HG02588 (cell line): ENCODE measurements around the gene SPAG17.
A peak's percentile ranks its signal among the peaks of the same experiment; 100 is the strongest.

Experiments used
- ATAC-seq: cut with Tn5 transposase; IDR thresholded peaks from one replicate; pipeline ENCODE4 v1.9.1; 2021; ENCODE audit warnings: mild to moderate bottlenecking, moderate library complexity; ENCODE audit not compliant: unreplicated experiment

SPAG17 gene

DNA sequence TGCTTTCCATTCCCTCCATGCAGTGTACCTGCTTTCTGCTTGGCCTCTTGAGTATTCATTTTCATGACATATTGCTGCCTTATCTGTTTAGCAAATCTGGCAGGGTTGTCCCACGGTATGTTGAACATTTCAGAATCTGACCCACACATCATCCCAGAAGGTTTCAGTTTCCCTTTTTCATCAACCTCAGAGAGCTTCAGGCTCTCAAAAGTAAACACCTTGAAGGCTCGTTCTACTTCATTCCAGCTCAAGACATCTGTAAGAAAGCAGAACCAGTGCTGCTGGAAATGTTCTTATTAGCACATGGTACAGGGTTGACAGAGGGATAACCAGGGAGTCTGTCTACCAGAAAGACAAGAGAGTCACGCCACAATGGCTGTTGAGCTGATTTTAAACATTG lies 103.6 kb downstream of the SPAG17 start:
- ATAC-seq: peak; percentile 64

DNA sequence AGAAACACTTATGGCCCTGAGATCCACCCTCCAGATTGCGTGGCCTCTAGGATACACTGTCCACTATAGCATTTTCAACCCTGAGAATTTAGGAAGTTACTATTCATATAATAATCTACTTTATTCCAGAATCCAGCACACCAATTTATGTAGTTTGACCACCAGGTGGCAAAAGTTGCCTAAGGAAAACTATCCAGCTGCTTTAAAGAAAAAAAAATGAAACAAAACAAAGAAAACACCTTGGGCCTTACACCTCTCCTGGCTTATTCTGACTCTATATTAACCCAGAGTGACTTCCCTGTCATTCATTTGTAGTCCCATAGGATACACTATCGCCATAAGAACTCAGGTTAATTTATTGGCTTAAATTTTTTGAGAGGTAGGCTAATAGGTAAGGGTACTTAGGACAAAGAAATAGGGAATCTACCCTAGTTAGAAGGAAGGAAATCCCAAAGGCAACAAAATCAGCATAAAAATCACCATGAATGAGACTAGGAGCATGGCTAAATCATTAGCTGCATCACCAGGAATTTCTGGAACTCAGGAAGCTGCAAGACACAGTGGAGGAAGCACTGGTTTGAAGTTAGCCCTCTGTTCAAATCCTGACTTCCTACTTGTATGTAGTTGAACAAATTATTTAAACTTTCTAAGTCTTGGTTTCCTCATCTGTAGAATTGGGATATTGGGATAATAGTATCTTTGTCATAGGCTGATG lies 107.5 kb downstream of the SPAG17 start:
- ATAC-seq: no peak

DNA sequence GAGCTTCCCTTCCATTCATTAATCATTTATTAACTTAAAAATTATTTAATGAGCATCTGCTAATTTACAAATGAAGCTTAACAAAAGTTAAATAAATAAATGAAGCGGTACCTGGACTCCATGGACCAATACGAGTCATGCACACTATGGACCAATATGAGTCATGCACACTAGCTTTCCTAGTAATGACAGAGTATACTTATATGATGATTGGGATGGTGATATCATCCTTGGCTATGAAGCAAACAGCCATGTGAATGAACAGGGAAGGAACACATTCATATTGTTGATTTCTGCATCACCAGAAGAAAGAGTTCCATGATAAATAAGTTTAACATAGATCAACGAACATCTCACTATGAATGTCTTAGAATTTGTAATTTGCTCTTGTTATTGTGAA lies 109.9 kb downstream of the SPAG17 start:
- ATAC-seq: no peak

DNA sequence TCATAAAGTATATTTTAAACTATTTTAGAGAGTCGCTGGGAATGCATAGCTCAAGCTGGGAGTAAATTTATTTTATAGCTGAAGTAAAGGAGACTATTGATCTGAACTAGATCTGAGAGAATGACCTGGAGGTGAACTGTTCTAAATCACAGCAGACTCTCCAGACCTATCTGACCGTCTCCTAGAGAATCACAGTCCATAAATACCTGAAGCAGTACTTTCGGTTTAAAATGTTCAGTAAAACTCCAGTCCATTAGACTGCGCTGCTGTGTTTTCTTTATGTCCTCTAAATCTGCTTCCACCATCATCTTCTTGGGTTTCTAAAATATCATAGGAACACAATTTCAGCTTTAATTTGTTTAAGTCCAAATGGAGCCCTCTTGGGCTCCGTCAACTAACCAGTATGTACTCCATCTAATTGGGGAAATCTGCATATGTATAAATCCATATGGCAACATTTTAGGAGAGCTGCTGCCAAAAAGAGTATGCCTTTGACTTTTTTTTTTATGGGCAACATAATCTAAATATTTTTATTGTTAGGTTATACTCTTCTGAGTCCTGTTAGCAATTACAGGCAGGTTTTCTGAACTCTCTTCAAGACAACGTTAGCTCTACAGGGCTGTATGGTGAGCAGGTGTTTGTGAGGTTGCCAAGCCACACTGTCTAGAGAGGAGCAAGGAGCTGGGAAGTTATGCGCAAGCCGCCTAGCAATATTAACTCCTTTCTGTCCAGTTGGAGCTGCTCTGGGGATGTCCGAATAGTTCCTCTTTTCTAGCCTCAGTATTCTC lies 111.2 kb downstream of the SPAG17 start:
- ATAC-seq: no peak

DNA sequence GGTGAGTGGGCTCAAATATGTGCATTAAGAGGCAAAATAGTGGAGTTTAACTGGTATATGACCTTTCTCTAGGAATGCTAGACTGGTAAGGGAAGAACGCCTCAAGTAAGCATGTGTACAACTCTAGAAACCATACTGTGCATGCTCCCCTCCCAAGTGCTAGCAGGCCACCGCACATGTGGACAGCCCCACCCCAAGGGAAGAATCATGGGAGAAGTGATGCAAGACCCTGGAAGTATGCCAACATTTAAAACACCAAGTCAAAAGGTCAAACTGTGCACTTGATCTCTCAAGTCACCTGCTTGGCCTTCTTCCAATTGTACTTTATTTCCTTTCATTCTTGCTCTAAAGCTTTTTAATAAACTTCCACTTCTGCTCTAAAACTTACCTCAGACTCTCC lies 135.0 kb downstream of the SPAG17 start:
- ATAC-seq: no peak

DNA sequence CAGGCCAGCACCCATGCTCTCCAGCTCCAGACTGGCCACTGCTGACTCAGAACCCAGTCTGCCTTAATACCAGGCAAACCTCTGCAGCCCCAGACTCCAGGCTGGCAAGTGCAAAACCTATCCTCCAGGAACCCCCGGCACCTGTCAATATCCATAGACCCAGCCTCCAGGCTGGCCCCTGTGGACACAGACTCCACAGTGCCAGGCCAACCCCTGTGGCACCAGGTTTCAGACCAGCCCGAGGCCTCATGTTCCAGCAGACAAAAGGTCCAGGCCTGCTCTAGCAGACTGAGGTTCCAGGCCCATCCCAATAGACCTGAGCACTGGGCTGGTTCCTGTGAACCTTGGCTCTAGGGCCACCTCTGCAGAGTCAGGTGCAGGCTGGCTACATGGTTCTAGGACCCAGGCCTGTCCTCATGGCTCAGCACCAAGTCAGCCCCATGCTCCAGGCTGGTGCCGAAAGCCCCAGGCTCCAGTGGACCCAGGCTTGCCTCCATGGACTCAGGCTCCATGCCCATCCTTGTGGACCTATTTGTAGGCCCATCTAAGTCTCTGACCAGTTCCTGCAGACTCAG lies 137.3 kb downstream of the SPAG17 start:
- no peak for ATAC-seq

DNA sequence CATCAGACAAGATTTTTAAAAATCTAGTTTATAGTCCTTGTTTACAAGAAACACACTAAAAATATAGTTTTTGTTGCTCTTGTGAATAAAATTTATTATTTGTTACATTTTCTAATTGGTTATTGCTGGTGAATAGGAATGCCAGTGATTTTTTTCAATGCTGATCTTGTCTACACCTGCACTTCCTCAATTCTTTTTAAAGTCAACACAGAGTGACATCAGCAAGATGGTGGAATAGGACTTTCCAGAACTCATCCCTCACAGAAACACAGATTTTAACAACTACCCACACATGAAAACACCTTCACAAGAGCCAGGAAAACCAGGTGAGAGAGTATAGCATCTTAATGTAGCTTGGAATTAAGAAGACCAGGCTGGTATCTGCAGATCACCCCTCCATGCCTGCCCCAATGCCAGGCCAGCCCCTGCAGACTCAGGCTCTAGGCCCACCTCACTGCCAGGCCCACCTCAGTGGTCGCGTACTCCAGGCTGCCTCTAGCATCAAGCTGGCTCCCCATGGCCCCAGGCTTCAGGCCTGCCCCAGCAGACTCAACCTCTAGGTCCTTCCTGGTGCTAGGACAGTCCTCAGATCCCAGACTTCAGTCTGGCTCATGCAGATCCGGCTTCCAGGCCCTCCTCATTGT lies 137.9 kb downstream of the SPAG17 start:
- no peak for ATAC-seq

DNA sequence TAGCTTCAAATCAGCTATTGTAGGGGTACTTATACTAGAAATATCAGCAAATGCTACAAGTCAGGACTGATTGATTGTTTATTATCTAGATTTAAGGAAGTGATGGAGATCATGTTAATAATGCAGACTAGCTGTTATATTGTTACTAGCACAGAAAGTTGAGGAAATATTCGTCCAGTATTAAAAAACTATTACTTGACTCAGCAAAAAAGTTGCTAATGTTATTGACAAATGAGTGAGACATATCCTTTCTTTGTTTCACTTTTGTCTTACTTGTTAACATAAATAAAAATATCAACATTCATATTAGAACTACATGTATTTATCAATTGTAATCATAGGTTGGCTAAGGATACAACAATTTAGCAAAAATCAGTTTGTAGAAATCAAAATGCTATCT lies 141.4 kb downstream of the SPAG17 start:
- no peak for ATAC-seq

DNA sequence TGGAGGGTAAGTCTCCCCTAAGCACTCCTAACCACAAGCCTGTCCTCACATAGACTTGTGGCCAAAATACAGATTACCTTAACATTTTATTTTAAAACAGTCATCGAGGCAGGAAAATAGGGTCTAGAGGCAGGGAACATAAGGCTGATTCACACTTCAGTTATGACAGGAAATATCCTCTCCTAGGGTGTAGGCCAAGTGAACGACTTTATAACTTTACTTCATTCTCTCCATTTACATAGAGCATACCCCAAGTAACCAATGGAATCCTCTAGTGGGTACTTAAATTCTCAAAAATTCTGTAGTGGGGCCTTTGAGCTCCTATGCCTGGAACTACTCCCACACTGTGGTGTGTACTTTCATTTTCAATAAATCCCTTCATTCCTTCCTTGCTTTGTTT lies 142.5 kb downstream of the SPAG17 start:
- ATAC-seq: no peak

DNA sequence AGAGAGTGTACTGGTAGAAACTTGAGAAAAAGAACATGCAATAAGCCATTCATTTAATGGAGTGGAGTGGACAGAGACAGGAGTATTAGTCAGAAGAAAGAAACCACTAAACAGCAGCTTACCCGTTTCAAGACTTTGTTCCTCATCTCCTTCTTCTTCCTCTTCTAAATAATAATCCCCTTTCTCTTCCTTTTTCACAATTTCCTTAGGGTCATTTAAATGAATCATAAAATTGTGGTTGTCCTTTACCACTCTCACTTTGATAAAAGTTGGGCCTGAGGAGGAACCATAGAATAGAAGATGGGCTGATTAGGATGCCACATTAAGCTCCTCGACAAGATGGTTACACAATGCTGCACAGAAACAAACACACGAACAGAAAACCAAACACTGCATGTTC lies 145.9 kb downstream of the SPAG17 start:
- no peak for ATAC-seq

DNA sequence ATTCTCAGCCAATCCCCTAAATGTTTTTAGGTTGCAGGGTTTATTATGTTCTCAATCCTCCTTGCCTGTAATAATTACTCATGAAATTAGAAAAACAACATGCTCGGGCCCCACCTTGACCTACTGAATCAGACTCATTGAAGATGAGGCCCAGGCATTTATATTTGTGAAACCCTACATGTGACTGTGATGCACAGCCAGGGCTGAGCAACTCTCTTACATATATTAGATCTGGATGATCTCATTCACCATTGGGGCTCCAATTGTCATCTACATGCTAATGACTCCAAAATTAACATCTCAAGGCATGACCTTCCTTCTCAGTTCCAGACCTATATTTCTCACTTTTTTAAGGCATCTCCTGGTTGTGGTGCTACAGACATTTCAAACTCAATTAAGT lies 152.1 kb downstream of the SPAG17 start:
- ATAC-seq: no peak

DNA sequence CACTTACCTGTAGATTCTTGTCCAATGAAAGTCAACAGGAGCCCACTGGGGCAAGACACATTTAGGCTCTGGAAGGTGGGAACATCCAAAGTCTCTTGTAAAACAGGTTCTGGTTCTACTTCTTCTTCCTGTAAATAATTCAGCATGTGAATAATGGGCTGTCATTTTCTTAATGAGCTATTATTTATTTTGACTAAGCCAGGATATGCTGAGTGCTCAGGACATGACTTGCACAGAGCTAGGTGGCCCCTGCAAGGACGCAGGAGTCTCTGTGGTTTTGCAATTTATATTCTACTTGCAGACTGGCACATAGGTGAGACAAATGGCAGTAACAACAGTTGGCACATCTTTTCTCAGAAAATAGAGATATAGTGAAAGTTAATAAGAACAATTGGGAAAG lies 156.8 kb downstream of the SPAG17 start:
- ATAC-seq: no peak

DNA sequence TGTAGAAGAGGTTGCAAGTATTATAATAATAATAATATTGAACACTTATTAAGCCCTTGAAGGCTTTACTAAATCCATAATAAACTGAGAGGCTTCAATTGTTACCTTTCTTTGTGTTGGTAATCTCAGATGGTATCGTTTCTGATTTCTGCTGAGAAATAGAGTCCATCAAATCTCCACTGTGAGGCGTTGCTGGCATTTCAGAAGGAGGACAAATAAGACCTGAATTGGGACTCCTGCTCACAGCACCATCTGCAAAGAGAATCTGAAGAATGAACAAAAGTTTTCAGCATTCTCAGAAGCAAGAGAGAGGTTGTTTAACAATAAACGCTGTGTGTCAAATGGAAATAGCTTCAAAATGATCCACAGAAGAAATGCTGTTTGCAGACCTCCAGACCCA lies 161.8 kb downstream of the SPAG17 start:
- ATAC-seq: no peak

DNA sequence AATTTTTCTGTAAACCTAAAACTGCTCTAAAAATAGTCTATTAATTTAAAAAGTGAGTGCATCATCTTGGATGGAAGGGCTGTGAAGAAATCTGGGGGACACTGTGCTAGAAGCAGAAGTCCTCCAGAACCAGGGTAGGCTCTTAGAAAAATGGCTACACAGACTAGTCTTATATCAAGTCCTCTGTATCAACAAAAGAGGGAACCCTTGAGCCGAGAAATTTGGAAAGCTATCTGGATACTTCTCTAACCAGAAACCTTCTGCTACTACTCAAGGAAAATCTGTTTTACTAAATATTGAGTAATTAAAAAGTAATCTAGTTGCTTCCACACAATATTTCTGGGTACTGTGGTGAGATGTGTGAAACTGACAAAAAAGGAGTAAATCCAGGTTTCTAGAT lies 163.4 kb downstream of the SPAG17 start:
- no peak for ATAC-seq

DNA sequence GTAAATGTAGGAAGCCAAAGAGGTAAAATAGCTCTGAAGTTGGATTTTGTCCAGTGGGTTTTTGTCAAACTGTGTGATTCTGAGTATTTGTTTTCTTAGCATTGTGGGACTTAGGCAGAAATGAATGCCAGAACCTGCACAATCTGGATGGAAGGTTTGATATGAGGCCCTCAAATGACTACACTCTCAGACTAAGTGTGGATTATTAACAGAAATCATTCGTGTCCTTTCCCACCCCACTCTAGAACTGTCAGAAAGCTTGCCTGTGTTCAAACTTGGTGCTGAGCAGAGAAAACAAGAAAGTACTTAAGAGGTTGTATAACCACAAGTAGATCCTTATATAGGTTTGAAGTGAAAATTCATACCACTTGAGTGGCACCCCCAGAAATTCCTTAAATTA lies 167.0 kb downstream of the SPAG17 start:
- no peak for ATAC-seq

DNA sequence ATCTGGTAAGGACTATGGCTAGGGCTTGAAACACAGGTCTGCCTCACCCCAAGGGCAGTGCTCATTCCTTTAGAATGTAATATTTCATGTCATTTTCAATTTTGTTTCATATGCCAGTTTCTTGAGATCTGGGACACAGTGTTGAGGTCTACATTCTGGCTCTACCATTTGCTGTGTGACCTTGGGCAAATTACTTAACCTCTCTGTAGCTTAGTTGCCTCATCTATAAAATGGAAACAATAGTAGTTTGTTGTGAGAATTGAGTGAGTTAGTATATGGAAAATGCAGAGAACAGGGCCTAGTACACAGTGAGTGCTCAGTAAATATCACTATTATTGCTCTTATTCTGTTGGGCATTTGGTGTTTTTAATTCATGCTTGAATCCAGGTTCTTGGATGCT lies 171.1 kb downstream of the SPAG17 start:
- no peak for ATAC-seq

DNA sequence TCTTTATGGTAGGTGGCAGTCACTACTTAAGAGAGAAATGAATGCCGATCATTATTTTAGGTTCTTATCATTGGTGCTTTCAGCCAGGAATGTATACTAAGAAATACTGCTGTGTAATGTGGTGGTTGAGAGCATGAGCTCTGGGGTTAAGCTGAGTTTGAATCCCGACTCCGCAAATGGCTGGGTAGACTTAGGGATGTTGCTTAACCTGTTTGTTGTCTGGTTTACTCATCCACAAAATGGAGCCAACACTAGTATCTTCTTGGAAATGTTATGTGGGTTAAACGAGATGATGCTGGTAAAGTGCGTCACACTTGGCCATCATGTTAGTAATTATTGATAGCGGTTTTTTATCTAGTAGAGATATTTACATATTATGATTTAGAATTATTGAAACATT lies 171.7 kb downstream of the SPAG17 start:
- no peak for ATAC-seq

DNA sequence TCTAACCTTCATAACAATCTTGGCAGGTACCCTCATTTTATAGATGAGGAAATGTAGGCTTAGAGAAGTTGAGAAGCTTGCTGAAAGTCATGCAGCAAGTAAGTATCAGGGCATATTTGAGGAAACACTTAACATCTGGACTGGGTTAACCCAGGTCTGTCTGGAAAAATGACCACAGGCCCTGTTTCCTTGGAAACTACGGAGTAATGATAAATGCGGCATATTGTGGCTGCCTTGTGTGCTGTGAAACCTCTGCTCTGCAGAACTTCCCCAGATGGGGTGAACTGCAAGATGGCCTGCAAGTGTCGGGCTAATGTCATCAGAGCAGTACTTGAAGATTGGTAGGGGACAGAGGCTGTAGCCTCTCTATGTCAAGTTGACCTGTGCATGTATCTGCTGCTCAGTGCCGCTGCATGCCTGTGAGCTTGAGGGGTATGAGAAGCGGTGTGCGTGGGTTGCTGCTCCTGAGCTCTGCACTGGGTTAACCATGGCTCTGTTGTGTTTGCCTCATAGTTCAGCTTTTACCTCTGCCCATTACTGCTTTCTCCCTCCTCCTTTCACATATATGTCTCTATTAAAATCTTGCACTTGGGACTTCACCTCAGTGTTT lies 172.4 kb downstream of the SPAG17 start:
- ATAC-seq: no peak

DNA sequence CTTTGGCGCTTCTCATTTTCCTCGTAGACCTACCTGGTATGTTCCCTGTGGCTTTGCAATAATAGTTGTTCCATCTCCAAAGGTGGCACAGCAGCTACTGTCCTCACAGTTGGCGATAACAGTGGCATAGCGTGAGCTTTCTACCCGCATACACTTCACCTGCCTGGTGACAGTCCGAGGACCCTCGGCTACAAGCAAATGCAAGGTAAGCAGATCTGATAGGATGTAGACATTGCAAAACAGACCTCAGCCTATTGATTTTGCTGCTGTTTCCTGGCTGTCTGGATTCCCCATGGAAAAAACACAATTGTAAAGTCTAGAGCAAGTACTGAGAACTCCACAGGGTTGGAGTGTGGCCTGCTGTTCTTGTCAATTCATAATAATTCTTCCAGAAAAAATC lies 177.0 kb downstream of the SPAG17 start:
- ATAC-seq: no peak

DNA sequence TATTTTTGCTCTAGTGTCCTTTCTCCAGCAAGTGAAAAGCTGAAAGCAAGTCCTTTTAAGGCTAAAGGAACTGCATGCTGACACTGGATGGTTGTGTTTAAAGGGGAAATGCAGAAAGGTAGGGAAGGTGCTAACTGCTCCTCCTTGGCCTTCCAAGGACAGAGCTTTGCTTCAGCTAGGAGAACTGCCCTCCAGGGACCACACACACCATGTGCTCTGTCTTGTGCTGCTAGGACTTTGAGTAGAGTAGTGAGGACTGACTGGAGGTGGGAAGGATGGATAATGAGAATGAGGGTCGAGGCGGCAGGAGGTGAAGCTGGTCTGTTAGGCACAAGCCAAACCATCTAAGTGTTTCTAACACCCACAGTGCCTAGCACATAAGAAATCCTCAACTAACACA lies 177.6 kb downstream of the SPAG17 start:
- no peak for ATAC-seq

DNA sequence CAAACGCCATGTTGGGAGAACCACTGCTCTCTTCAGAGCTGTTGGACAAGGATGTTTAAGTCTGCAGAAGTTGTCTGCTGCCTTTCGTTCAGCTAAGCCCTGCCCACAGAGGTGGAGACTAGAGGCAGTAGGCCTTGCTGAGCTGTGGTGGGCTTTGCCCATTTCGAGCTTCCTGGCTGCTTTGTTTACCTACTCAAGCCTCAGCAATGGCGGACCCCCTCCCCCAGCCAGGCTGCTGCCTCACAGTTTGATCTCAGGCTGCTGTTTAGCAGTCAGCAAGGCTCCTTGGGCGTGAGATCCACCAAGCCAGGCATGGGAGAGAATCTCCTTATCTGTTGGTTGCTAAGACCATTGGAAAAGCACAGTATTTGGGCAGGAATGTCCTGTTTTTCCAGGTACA lies 180.7 kb downstream of the SPAG17 start:
- no peak for ATAC-seq
